Measurements from ENCODE around the gene OSBPL1A.

DNA sequence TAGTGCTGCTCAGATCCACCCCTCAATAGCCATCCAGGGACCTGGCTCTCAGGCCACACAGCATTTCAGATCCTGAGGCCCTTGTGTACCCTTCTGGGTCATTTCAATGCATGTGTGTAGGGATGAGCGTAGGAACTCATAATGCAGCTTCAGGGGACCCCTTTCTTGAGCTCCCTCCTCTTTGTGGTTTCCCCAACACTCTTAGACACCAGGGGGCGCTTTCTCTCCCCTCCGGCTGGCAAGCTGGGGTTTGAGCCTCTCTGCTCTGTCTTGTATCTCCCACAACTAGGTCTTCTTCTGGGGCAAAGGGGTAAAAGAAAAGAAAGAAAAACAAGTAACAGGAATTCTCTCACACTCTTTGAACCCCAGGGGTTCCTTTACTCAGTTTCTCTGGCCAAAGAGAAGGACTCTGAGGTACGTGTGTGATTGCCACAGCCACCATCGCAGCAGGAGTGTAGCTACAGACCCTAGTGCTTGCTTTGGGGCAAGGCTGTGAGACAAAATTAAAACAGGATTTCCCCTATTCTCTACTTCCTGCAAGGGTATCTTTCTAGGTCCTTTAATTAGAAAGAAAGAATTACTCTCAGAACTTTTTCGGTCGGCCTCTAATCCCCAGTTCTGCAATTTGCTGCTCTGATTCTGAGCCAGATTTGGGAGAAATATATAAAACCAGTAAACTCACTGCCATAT lies 220.8 kb downstream of the OSBPL1A start:
- TF ChIP-seq, protein P1, sequence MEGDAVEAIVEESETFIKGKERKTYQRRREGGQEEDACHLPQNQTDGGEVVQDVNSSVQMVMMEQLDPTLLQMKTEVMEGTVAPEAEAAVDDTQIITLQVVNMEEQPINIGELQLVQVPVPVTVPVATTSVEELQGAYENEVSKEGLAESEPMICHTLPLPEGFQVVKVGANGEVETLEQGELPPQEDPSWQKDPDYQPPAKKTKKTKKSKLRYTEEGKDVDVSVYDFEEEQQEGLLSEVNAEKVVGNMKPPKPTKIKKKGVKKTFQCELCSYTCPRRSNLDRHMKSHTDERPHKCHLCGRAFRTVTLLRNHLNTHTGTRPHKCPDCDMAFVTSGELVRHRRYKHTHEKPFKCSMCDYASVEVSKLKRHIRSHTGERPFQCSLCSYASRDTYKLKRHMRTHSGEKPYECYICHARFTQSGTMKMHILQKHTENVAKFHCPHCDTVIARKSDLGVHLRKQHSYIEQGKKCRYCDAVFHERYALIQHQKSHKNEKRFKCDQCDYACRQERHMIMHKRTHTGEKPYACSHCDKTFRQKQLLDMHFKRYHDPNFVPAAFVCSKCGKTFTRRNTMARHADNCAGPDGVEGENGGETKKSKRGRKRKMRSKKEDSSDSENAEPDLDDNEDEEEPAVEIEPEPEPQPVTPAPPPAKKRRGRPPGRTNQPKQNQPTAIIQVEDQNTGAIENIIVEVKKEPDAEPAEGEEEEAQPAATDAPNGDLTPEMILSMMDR (conservative IDR thresholded peaks at IDR 0.05) = peak; percentile 62
- TF ChIP-seq EZH2 (IDR thresholded peaks at IDR 0.05; ENCODE audit: low read depth) = no peak

All from PC-9 (cell line).